ENCODE results near the gene POLR2I.
"Not testable (repeated sequence)": the region's sequence is repeated elsewhere in the genome, so short reads cannot be mapped to it uniquely, and the experiment has no call there.

GRCh38 chr19:36131221-36131620 lies 16.5 kb upstream of the POLR2I start:
- TF ChIP-seq CTCF (IDR thresholded peaks at IDR 0.05; ENCODE audit: extremely low read depth in 1 of 2, insufficient read depth in 1 of 2, low read depth in 1 of 2, low read length in 2 of 2); EZH2 (IDR thresholded peaks at IDR 0.05; ENCODE audit: borderline replicate concordance, low read depth, low read length, severe bottlenecking); MAX (IDR thresholded peaks at IDR 0.05; ENCODE audit: insufficient read depth, insufficient read length); POLR2AphosphoS5 (IDR thresholded peaks at IDR 0.05; ENCODE audit: insufficient read depth, low read depth, low read length); JUN (IDR thresholded peaks at IDR 0.05; ENCODE audit: borderline replicate concordance, insufficient read depth, insufficient read length, low read depth): not testable (repeated sequence)
